PC-9 (cell line): ENCODE measurements around the gene APOC4.

Experiments used
- CTCF ChIP-seq: fragments of 200-600 bp; sonication (generic); conservative IDR thresholded peaks from 2 replicates; pipeline ENCODE4 v1.6.1; 2017; ENCODE audit warnings: mixed run types, antibody characterized with exemption, mild to moderate bottlenecking, moderate library complexity
- EZH2 ChIP-seq: fragments of 200-600 bp; sonication (generic); IDR thresholded peaks from 2 replicates; pipeline ENCODE4 v1.8.0; 2017; ENCODE audit warnings: antibody characterized with exemption, low read depth

- TF ChIP-seq CTCF: no peak
- TF ChIP-seq EZH2: no peak
These were observed 7.5 kb downstream of the APOC4 start for GRCh38 chr19:44949550-44949949.
